ENCODE data around the gene CAMK2D. TPM values are rescaled to one million over a fixed set of nuclear protein-coding genes. Genes with fewer than 3 reads are reported as not detected.

CAMK2D gene
- total RNA-seq, 1 experiment from 2014 or later, result 9.0 TPM

DNA sequence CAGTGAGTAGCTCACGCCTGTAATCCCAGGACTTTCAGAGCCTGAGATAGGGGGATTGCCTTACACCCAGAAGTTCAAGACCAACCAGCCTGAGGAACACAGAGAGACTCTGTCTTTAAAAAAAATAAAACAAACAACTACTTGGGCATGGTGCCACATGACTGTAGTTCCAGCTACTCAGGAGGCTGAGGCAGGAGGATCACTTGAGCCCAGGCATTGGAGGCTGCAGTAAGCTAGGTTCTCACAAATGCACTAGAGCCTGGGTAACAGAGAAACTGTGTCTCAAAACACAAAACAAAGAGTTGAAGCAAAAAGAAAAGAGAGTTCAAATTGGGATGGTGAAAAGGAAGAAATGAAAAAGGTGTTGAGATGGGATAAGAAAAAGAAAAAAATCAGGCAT lies 10.8 kb downstream of the CAMK2D start:
- no peaks in the 10 kb centered on the region for H3K79me1 ChIP-seq (ENCODE audit: insufficient read depth, low read depth, low read length, poor library complexity, severe bottlenecking)
- DNase-seq, result no peak
- H3K23me2 ChIP-seq (ENCODE audit: insufficient read length, low read depth, low read length, poor library complexity, severe bottlenecking), result no peaks in the 10 kb centered on the region
- no peak overlapping the region for H3T11ph ChIP-seq (ENCODE audit: low read length)
- H4K8ac ChIP-seq (replicated peaks; ENCODE audit: insufficient read length, low read depth, low read length), result no peak overlapping the region
- TF ChIP-seq, protein P1, sequence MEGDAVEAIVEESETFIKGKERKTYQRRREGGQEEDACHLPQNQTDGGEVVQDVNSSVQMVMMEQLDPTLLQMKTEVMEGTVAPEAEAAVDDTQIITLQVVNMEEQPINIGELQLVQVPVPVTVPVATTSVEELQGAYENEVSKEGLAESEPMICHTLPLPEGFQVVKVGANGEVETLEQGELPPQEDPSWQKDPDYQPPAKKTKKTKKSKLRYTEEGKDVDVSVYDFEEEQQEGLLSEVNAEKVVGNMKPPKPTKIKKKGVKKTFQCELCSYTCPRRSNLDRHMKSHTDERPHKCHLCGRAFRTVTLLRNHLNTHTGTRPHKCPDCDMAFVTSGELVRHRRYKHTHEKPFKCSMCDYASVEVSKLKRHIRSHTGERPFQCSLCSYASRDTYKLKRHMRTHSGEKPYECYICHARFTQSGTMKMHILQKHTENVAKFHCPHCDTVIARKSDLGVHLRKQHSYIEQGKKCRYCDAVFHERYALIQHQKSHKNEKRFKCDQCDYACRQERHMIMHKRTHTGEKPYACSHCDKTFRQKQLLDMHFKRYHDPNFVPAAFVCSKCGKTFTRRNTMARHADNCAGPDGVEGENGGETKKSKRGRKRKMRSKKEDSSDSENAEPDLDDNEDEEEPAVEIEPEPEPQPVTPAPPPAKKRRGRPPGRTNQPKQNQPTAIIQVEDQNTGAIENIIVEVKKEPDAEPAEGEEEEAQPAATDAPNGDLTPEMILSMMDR (conservative IDR thresholded peaks at IDR 0.05), result no peak
- Mint-ChIP-seq H3K4me1 (peaks cover 3 to 4% of the 10 kb centered on the region in 2 experiments), H3K27ac (no peak overlapping the region), H3K9me3 (no peaks in the 10 kb centered on the region), H3K36me3 (ENCODE audit: insufficient read depth in 1 of 3, low read depth in 3 of 3) (peaks cover 0 to 3% (median 0%) of the 10 kb centered on the region in 3 experiments; a peak in 2 of 7 replicates), H3K4me3 (no peak overlapping the region), H3K27me3 (ENCODE audit: low read depth) (no peaks in the 10 kb centered on the region)
- H2BK5ac ChIP-seq (ENCODE audit: insufficient read length, low read length), result no peak overlapping the region
- no peak overlapping the region for H3K23ac ChIP-seq (ENCODE audit: insufficient read length, low read depth, low read length)
- no peak overlapping the region for H3K14ac ChIP-seq (ENCODE audit: insufficient read depth, low read length)
- H2BK15ac ChIP-seq (ENCODE audit: low read depth, low read length), result no peak overlapping the region
- no peak overlapping the region for H2BK12ac ChIP-seq (ENCODE audit: insufficient read length, low read depth, low read length)
- H3K18ac ChIP-seq (ENCODE audit: insufficient read length, low read depth, low read length), result no peak overlapping the region
- H3K4ac ChIP-seq (ENCODE audit: low read depth, low read length), result no peak overlapping the region
- H3K9me3 ChIP-seq (ENCODE audit: control insufficient read depth, low read depth, low read length), result no peaks in the 10 kb centered on the region
- no peak overlapping the region for H3K4me2 ChIP-seq (ENCODE audit: insufficient read depth, insufficient read length, low read length)
- H2AK5ac ChIP-seq (ENCODE audit: insufficient read length, low read length), result no peak overlapping the region
- H3K4me1 ChIP-seq (ENCODE audit: insufficient read depth, low read length), result no peaks in the 10 kb centered on the region
- no peak overlapping the region for H2AFZ ChIP-seq (ENCODE audit: low read length)
- H4K91ac ChIP-seq (ENCODE audit: insufficient read length, low read depth, low read length), result no peak overlapping the region
- no peak overlapping the region for H2BK120ac ChIP-seq (ENCODE audit: low read depth, low read length, poor library complexity, severe bottlenecking)
- no peaks in the 10 kb centered on the region for H4K20me1 ChIP-seq (ENCODE audit: control insufficient read depth, insufficient read depth, insufficient read length)
- no peak overlapping the region for H3K56ac ChIP-seq (ENCODE audit: insufficient read length, low read depth, low read length)
- no peaks in the 10 kb centered on the region for H3K79me2 ChIP-seq (ENCODE audit: insufficient read depth, low read length)
- H4K5ac ChIP-seq (ENCODE audit: insufficient read length, low read depth, low read length), result no peak overlapping the region
- no peaks in the 10 kb centered on the region for H3K27me3 ChIP-seq (ENCODE audit: insufficient read depth, low read length)
- no peak overlapping the region for H3K27ac ChIP-seq (ENCODE audit: insufficient read length, low read depth, low read length)
- no peak overlapping the region for H2BK20ac ChIP-seq (ENCODE audit: low read depth, low read length, poor library complexity, severe bottlenecking)
- no peak overlapping the region for H3K9ac ChIP-seq (ENCODE audit: extremely low read depth, insufficient read length, low read length)
- WGBS (ENCODE audit: extremely low coverage, insufficient read length, low lambda C conversion rate), result no CpG with 5 or more reads among the region's 1 CpG
